HG03571 (cell line): ENCODE data around the gene ERMARD.

Experiments used
- ATAC-seq: cut with Tn5 transposase; IDR thresholded peaks from one replicate; pipeline ENCODE4 v1.9.1; 2021; ENCODE audit not compliant: unreplicated experiment

The ERMARD gene

GRCh38 chr6:169824848-169825557, 73.6 kb downstream of the ERMARD start:
- ATAC-seq: no peak

- no peak for ATAC-seq
Observed at GRCh38 chr6:169825558-169826225, 74.3 kb downstream of the ERMARD start.

- no peak for ATAC-seq
Observed at GRCh38 chr6:169826697-169827096, 75.3 kb downstream of the ERMARD start.

- no peak for ATAC-seq
Observed at GRCh38 chr6:169827290-169827717, 75.9 kb downstream of the ERMARD start.

- ATAC-seq: no peak
Observed at GRCh38 chr6:169828176-169828575, 76.8 kb downstream of the ERMARD start.

- no peak for ATAC-seq
Observed at GRCh38 chr6:169829786-169830185, 78.4 kb downstream of the ERMARD start.

- no peak for ATAC-seq
Observed at GRCh38 chr6:169830876-169831275, 79.5 kb downstream of the ERMARD start.
